Ectodermal cell (in vitro differentiated cells): ENCODE data around the gene LSS.
"Not testable (repeated sequence)": the region's sequence is repeated elsewhere in the genome, so short reads cannot be mapped to it uniquely, and the experiment has no call there.

Source experiments
- H3K27ac ChIP-seq: 2 replicates; pipeline ENCODE4 v1.7.0; 2013; ENCODE audit warnings: mild to moderate bottlenecking, low read depth, low read length; ENCODE audit not compliant: insufficient read depth, poor library complexity, severe bottlenecking
- H3K27me3 ChIP-seq: 2 replicates; pipeline ENCODE4 v1.7.0; 2013; ENCODE audit warnings: mild to moderate bottlenecking, low read length; ENCODE audit not compliant: insufficient read depth, control insufficient read depth, poor library complexity, severe bottlenecking
- H3K36me3 ChIP-seq: one replicate; pipeline ENCODE4 v1.7.0; 2013; ENCODE audit warnings: low read length; ENCODE audit not compliant: control insufficient read depth, insufficient read depth
- H3K4me1 ChIP-seq: one replicate; pipeline ENCODE4 v1.7.0; 2013; ENCODE audit warnings: low read length; ENCODE audit not compliant: control insufficient read depth, insufficient read depth
- H3K4me3 ChIP-seq: 2 replicates; pipeline ENCODE4 v1.7.0; 2013; ENCODE audit warnings: low read depth, low read length, control low read depth; ENCODE audit not compliant: insufficient read depth
- H3K9me3 ChIP-seq: 2 replicates; pipeline ENCODE4 v1.7.0; 2013; ENCODE audit warnings: mild to moderate bottlenecking, low read length, moderate library complexity; ENCODE audit not compliant: control insufficient read depth
- WGBS, 2 experiments: methylation state at CpG; one replicate each; pipeline ENCODE4 v1.1.7; 2013; ENCODE audit warnings: missing lambda C conversion rate in 2 of 2; 5-methylcytosine and 5-hydroxymethylcytosine counted together

LSS gene

GRCh38 chr21:46205766-46206162 is 22.8 kb downstream of the LSS start:
- Histone ChIP-seq H3K27me3 (no peaks in the 10 kb centered on the region), H3K9me3 (no peaks in the 10 kb centered on the region), H3K36me3 (no peaks in the 10 kb centered on the region), H3K4me1 (no peaks in the 10 kb centered on the region), H3K27ac (no peak overlapping the region), H3K4me3 (no peak overlapping the region)
- 96 to 97% methylated on average over 16 of the region's 16 CpGs for WGBS, 2 experiments

- 94 to 95% methylated on average over 17 to 18 of the region's 18 CpGs for WGBS, 2 experiments
- H3K4me1 ChIP-seq = no peaks in the 10 kb centered on the region
- peaks cover 2% of the 10 kb centered on the region for H3K36me3 ChIP-seq
- no peaks in the 10 kb centered on the region for H3K27me3 ChIP-seq
- no peak overlapping the region for H3K27ac ChIP-seq
- no peaks in the 10 kb centered on the region for H3K9me3 ChIP-seq
- H3K4me3 ChIP-seq = no peak overlapping the region
Observed at GRCh38 chr21:46205166-46205565, 23.4 kb downstream of the LSS start.

- Histone ChIP-seq H3K36me3 (peaks cover 13% of the 10 kb centered on the region), H3K4me3 (no peak overlapping the region), H3K9me3 (no peaks in the 10 kb centered on the region), H3K27ac (no peak overlapping the region), H3K27me3 (no peaks in the 10 kb centered on the region), H3K4me1 (no peaks in the 10 kb centered on the region)
- 92 to 96% methylated on average over 8 of the region's 8 CpGs for WGBS, 2 experiments
Observed at GRCh38 chr21:46203203-46203600, 25.4 kb downstream of the LSS start.

- Histone ChIP-seq H3K4me1 (no peaks in the 10 kb centered on the region), H3K27me3 (no peaks in the 10 kb centered on the region), H3K27ac (no peak overlapping the region), H3K9me3 (no peaks in the 10 kb centered on the region), H3K36me3 (peaks cover 13% of the 10 kb centered on the region), H3K4me3 (no peak overlapping the region)
- WGBS, 2 experiments = 62 to 63% methylated on average over 6 of the region's 6 CpGs
Observed at GRCh38 chr21:46202592-46203202, 25.9 kb downstream of the LSS start.

GRCh38 chr21:46200877-46201803 is 27.4 kb downstream of the LSS start:
- not testable (repeated sequence) for H3K27ac ChIP-seq, H3K9me3 ChIP-seq, H3K27me3 ChIP-seq, H3K4me1 ChIP-seq, H3K4me3 ChIP-seq
- WGBS, 2 experiments = 86 to 96% methylated on average over 1 of the region's 8 CpGs
- peaks cover 13% of the 10 kb centered on the region for H3K36me3 ChIP-seq

GRCh38 chr21:46199436-46200373 is 28.9 kb downstream of the LSS start:
- Histone ChIP-seq H3K27ac (no peak overlapping the region), H3K4me3 (no peak overlapping the region), H3K4me1 (no peaks in the 10 kb centered on the region), H3K9me3 (no peaks in the 10 kb centered on the region), H3K36me3 (peaks cover 13% of the 10 kb centered on the region), H3K27me3 (no peaks in the 10 kb centered on the region)
- 80 to 87% methylated on average over 10 to 13 of the region's 13 CpGs for WGBS, 2 experiments

GRCh38 chr21:46196733-46197132 is 31.8 kb downstream of the LSS start:
- H3K36me3 ChIP-seq = peaks cover 23% of the 10 kb centered on the region
- no peaks in the 10 kb centered on the region for H3K27me3 ChIP-seq
- H3K4me3 ChIP-seq = no peak overlapping the region
- no peaks in the 10 kb centered on the region for H3K4me1 ChIP-seq
- WGBS, 2 experiments = 90 to 92% methylated on average over 20 of the region's 20 CpGs
- H3K27ac ChIP-seq = no peak overlapping the region
- H3K9me3 ChIP-seq = no peaks in the 10 kb centered on the region

- Histone ChIP-seq H3K9me3 (no peaks in the 10 kb centered on the region), H3K36me3 (peaks cover 26% of the 10 kb centered on the region), H3K27ac (no peak overlapping the region), H3K4me1 (no peaks in the 10 kb centered on the region), H3K4me3 (no peak overlapping the region), H3K27me3 (no peaks in the 10 kb centered on the region)
- WGBS, 2 experiments = 90 to 91% methylated on average over 20 of the region's 20 CpGs
Observed at GRCh38 chr21:46195595-46196195, 32.9 kb downstream of the LSS start.

- H3K4me3 ChIP-seq = no peak overlapping the region
- 92 to 94% methylated on average over 34 of the region's 34 CpGs for WGBS, 2 experiments
- H3K4me1 ChIP-seq = no peaks in the 10 kb centered on the region
- peaks cover 18% of the 10 kb centered on the region for H3K36me3 ChIP-seq
- H3K27me3 ChIP-seq = no peaks in the 10 kb centered on the region
- H3K27ac ChIP-seq = no peak overlapping the region
- no peaks in the 10 kb centered on the region for H3K9me3 ChIP-seq
Observed at GRCh38 chr21:46194374-46195334, 33.9 kb downstream of the LSS start.
